Liver (tissue), 9 donors: Measurements from ENCODE around the gene DUSP23. TPM values are rescaled to one million over a fixed set of nuclear protein-coding genes. Genes with fewer than 3 reads are reported as not detected.

ENCODE experiments used
- DNase-seq: peaks from one replicate; pipeline ENCODE4 v3.0.0-alpha.2; 2017; ENCODE audit warnings: low spot score
- H3K27ac ChIP-seq, 2 donors: one replicate each; pipeline ENCODE4 v1.7.0; 2013; ENCODE audit warnings: inconsistent platforms in 2 of 2, low read length in 2 of 2, control low read depth in 1 of 2, low read depth in 1 of 2, mild to moderate bottlenecking in 1 of 2
- H3K27me3 ChIP-seq, 4 donors: one replicate each; pipeline versions ENCODE4 v1.6.1 to v1.7.0; 2013; ENCODE audit warnings: low read length in 3 of 4, inconsistent platforms in 1 of 4, mild to moderate bottlenecking in 1 of 4, moderate library complexity in 1 of 4; ENCODE audit not compliant: control insufficient read depth in 4 of 4, insufficient read depth in 4 of 4
- H3K36me3 ChIP-seq, 4 donors: one replicate each; pipeline versions ENCODE4 v1.6.1 to v1.7.0; 2013; ENCODE audit warnings: low read length in 3 of 4, mild to moderate bottlenecking in 3 of 4, low read depth in 1 of 4, moderate library complexity in 1 of 4; ENCODE audit not compliant: control insufficient read depth in 4 of 4, insufficient read depth in 3 of 4
- H3K4me1 ChIP-seq, 4 donors: one replicate each; pipeline versions ENCODE4 v1.6.1 to v1.7.0; 2013; ENCODE audit warnings: low read length in 3 of 4, mild to moderate bottlenecking in 3 of 4, moderate library complexity in 1 of 4; ENCODE audit not compliant: control insufficient read depth in 4 of 4, insufficient read depth in 4 of 4
- H3K4me3 ChIP-seq, 3 donors: one replicate each; pipeline versions ENCODE4 v1.6.1 to v1.7.0; 2013; ENCODE audit warnings: low read length in 3 of 3, control low read depth in 1 of 3, low read depth in 1 of 3, mild to moderate bottlenecking in 1 of 3
- H3K9ac ChIP-seq, 2 donors: one replicate each; pipeline ENCODE4 v1.7.0; 2013; ENCODE audit warnings: low read length in 2 of 2, mild to moderate bottlenecking in 2 of 2, moderate library complexity in 2 of 2, control low read depth in 1 of 2, low read depth in 1 of 2
- H3K9me3 ChIP-seq, 4 donors: one replicate each; pipeline versions ENCODE4 v1.6.1 to v1.7.0; 2013; ENCODE audit warnings: low read length in 3 of 4; ENCODE audit not compliant: control insufficient read depth in 4 of 4
- ATF3 ChIP-seq: IDR thresholded peaks from 2 replicates; pipeline ENCODE4 v1.6.1; 2016; ENCODE audit warnings: antibody characterized with exemption
- CTCF ChIP-seq: fragments of 150-350 bp; IDR thresholded peaks from 2 replicates; pipeline ENCODE4 v1.5.1; 2017; ENCODE audit warnings: improper control_type of control experiment, low read depth, low read length; ENCODE audit not compliant: missing input control
- EGR1 ChIP-seq, 2 donors: IDR thresholded peaks; 2 replicates each; pipeline ENCODE4 v1.6.1; 2016 to 2018; ENCODE audit warnings: antibody characterized with exemption in 2 of 2, low read depth in 2 of 2
- FOXA1 ChIP-seq: IDR thresholded peaks from 2 replicates; pipeline ENCODE4 v1.6.1; 2016; ENCODE audit warnings: antibody characterized with exemption
- FOXA2 ChIP-seq: IDR thresholded peaks from 2 replicates; pipeline ENCODE4 v1.6.1; 2016; ENCODE audit warnings: antibody characterized with exemption
- GABPA ChIP-seq, 2 donors: IDR thresholded peaks in 1 of 2; conservative IDR thresholded peaks in 1 of 2; 2 replicates each; pipeline ENCODE4 v1.6.1; 2016; ENCODE audit warnings: antibody characterized with exemption in 2 of 2, mild to moderate bottlenecking in 1 of 2, moderate library complexity in 1 of 2
- HNF4A ChIP-seq, 2 donors: conservative IDR thresholded peaks; 2 replicates each; pipeline ENCODE4 v1.6.1; 2016; ENCODE audit warnings: antibody characterized with exemption in 2 of 2, mild to moderate bottlenecking in 2 of 2
- HNF4G ChIP-seq: IDR thresholded peaks from 2 replicates; pipeline ENCODE4 v1.6.1; 2016; ENCODE audit warnings: antibody characterized with exemption
- JUND ChIP-seq, 2 donors: IDR thresholded peaks; 2 replicates each; pipeline ENCODE4 v1.6.1; 2016; ENCODE audit warnings: antibody characterized with exemption in 2 of 2
- MAX ChIP-seq: IDR thresholded peaks from 2 replicates; pipeline ENCODE4 v1.6.1; 2016; ENCODE audit warnings: antibody characterized with exemption
- NR2F2 ChIP-seq: IDR thresholded peaks from 2 replicates; pipeline ENCODE4 v1.6.1; 2016; ENCODE audit warnings: antibody characterized with exemption
- RAD21 ChIP-seq, 2 donors: IDR thresholded peaks; 2 replicates each; pipeline ENCODE4 v1.6.1; 2016; ENCODE audit warnings: antibody characterized with exemption in 2 of 2, mild to moderate bottlenecking in 2 of 2
- REST ChIP-seq: IDR thresholded peaks from 2 replicates; pipeline ENCODE4 v1.6.1; 2016; ENCODE audit warnings: antibody characterized with exemption, mild to moderate bottlenecking
- RXRA ChIP-seq, 2 donors: IDR thresholded peaks; 2 replicates each; pipeline ENCODE4 v1.6.1; 2017 to 2018; ENCODE audit warnings: antibody characterized with exemption in 2 of 2, mild to moderate bottlenecking in 1 of 2
- SP1 ChIP-seq: IDR thresholded peaks from 2 replicates; pipeline ENCODE4 v1.6.1; 2018; ENCODE audit warnings: antibody characterized with exemption, mild to moderate bottlenecking
- TAF1 ChIP-seq: conservative IDR thresholded peaks from 2 replicates; pipeline ENCODE4 v1.6.1; 2016; ENCODE audit warnings: antibody characterized with exemption, mild to moderate bottlenecking
- YY1 ChIP-seq: IDR thresholded peaks from 2 replicates; pipeline ENCODE4 v1.6.1; 2016; ENCODE audit warnings: antibody characterized with exemption, mild to moderate bottlenecking
- ZBTB33 ChIP-seq: IDR thresholded peaks from 2 replicates; pipeline ENCODE4 v1.6.1; 2016; ENCODE audit warnings: antibody characterized with exemption
- WGBS: extraction: QIAGEN DNeasy Blood & Tissue Kit; methylation state at CpG from one replicate; pipeline ENCODE4 v1.1.7; 2013; 5-methylcytosine and 5-hydroxymethylcytosine counted together
- polyA plus RNA-seq, 2 donors: library from polyadenylated mRNA; stranded (reverse) in 1 of 2; unstranded in 1 of 2; fragments of 200-250 nt in 1 of 2; fragments of >200 nt in 1 of 2; fragmentation: Nextera tagmentation in 1 of 2; extraction: Ambion mirVana in 1 of 2; gene quantifications; one replicate each; pipeline versions ENCODE4 v1.2.1 to v1.2.3, GENCODE V29; 2013 to 2015
- total RNA-seq, 2 donors: library from RNA; depleted of rRNA; stranded (reverse); fragments of >200 nt; gene quantifications; one replicate each; pipeline ENCODE4 v1.2.3, GENCODE V29; 2014
- donor health status: healthy.
- donor health status: healthy.
- donor health status: healthy.
- donor health status: healthy.
- donor health status: healthy.

DUSP23 gene
- total and polyA plus RNA-seq, 4 donors = 26.6 to 192 (median 113) TPM

GRCh38 chr1:159804924-159805323 is 24.2 kb downstream of the DUSP23 start:
- Histone ChIP-seq H3K4me1 (no peaks in the 10 kb centered on the region), H3K36me3 (no peaks in the 10 kb centered on the region), H3K27me3 (no peaks in the 10 kb centered on the region), H3K4me3 (no peak overlapping the region), H3K9ac (no peak overlapping the region), H3K9me3 (no peaks in the 10 kb centered on the region), H3K27ac (no peak overlapping the region)
- 64% methylated on average over 2 of the region's 2 CpGs for WGBS
- DNase-seq = no peak
- TF ChIP-seq NR2F2 (no peak), REST (no peak), FOXA2 (no peak), MAX (no peak), RXRA (IDR thresholded peaks at IDR 0.05) (no peak), JUND (IDR thresholded peaks at IDR 0.05) (no peak), SP1 (no peak), TAF1 (no peak), RAD21 (IDR thresholded peaks at IDR 0.05) (no peak), YY1 (no peak), GABPA (IDR thresholded peaks at IDR 0.05 in 1 of 2, conservative IDR thresholded peaks at IDR 0.05 in 1 of 2) (no peak), HNF4G (no peak), EGR1 (IDR thresholded peaks at IDR 0.05; ENCODE audit: low read depth in 2 of 2) (no peak), FOXA1 (no peak), ZBTB33 (no peak), HNF4A (conservative IDR thresholded peaks at IDR 0.05) (no peak)

GRCh38 chr1:159815926-159816325 is 35.2 kb downstream of the DUSP23 start:
- no peak overlapping the region for H3K27ac ChIP-seq
- WGBS = 93% methylated on average over 8 of the region's 8 CpGs
- H3K9me3 ChIP-seq = no peaks in the 10 kb centered on the region
- no peak overlapping the region for H3K9ac ChIP-seq
- H3K4me3 ChIP-seq = no peak overlapping the region
- H3K27me3 ChIP-seq = no peaks in the 10 kb centered on the region
- DNase-seq = no peak
- TF ChIP-seq YY1 (no peak), HNF4G (no peak), RXRA (IDR thresholded peaks at IDR 0.05) (no peak), GABPA (IDR thresholded peaks at IDR 0.05 in 1 of 2, conservative IDR thresholded peaks at IDR 0.05 in 1 of 2) (no peak), RAD21 (IDR thresholded peaks at IDR 0.05) (no peak), CTCF (no peak), TAF1 (no peak), NR2F2 (no peak), JUND (IDR thresholded peaks at IDR 0.05) (no peak), REST (no peak), HNF4A (conservative IDR thresholded peaks at IDR 0.05) (no peak), MAX (no peak), ATF3 (no peak), FOXA1 (no peak), EGR1 (IDR thresholded peaks at IDR 0.05; ENCODE audit: low read depth in 2 of 2) (no peak)
- no peaks in the 10 kb centered on the region for H3K36me3 ChIP-seq
- no peaks in the 10 kb centered on the region for H3K4me1 ChIP-seq
